Endothelial cell of umbilical vein (primary cell): ENCODE data around the gene KMT5B. TPM values are rescaled to one million over a fixed set of nuclear protein-coding genes. Genes with fewer than 3 reads are reported as not detected.

Experiments
- BruUV-seq: library from RNA; stranded (reverse); fragments of 400-500 nt; replicated peaks from 2 replicates; lab custom pipeline; 2021; lab: Mats Ljungman, UMichigan
- CTCF ChIA-PET: fragments of 300-600, 350-600 bp; sonication (Branson Sonifier 250); formaldehyde crosslinking; loops from one replicate; lab custom pipeline; 2021; ENCODE audit warnings: antibody characterized with exemption, inconsistent platforms; lab: Charles Lee
- POLR2A ChIA-PET: fragments of 300-600, 350-600 bp; sonication (Branson Sonifier 250); formaldehyde crosslinking; loops from one replicate; lab custom pipeline; 2021; ENCODE audit warnings: antibody characterized with exemption, inconsistent platforms; lab: Charles Lee
- DNase-seq: peaks from one replicate; pipeline ENCODE4 v3.0.0-alpha.2; 2011; ENCODE audit warnings: low read depth, low spot score
- FAIRE-seq: peaks from 2 replicates; lab custom pipeline; 2011; peaks lifted over from hg19 to GRCh38; lab: Jason Lieb, UNC
- H2AFZ ChIP-seq: 2 replicates; pipeline ENCODE4 v1.6.0; 2012; ENCODE audit warnings: low read depth, low read length, control low read depth, inconsistent platforms
- H3K27ac ChIP-seq: 2 replicates; pipeline ENCODE4 v1.5.1; 2011; ENCODE audit warnings: low read depth, mild to moderate bottlenecking, control low read depth, low read length, moderate library complexity; ENCODE audit not compliant: insufficient read depth
- H3K27me3 ChIP-seq, 2 experiments: 2 replicates each; pipeline versions ENCODE4 v1.6.0 to v1.6.1; 2011; ENCODE audit warnings: low read length in 2 of 2, mixed read lengths in 1 of 2; ENCODE audit not compliant: control insufficient read depth in 2 of 2, insufficient read depth in 2 of 2
- H3K36me3 ChIP-seq, 2 experiments: 2 replicates in 1 of 2; 3 replicates in 1 of 2; pipeline ENCODE4 v1.5.1; 2011; ENCODE audit warnings: low read length in 2 of 2, mild to moderate bottlenecking in 1 of 2, moderate library complexity in 1 of 2; ENCODE audit not compliant: control insufficient read depth in 2 of 2, insufficient read depth in 2 of 2; ENCODE audit errors: extremely low read depth in 1 of 2
- H3K4me1 ChIP-seq: 3 replicates; pipeline ENCODE4 v1.5.1; 2011; ENCODE audit warnings: mild to moderate bottlenecking, low read length; ENCODE audit not compliant: control insufficient read depth, insufficient read depth; ENCODE audit errors: extremely low read depth
- H3K4me2 ChIP-seq: 2 replicates; pipeline ENCODE4 v1.6.1; 2011; ENCODE audit warnings: low read length, control low read depth, mixed read lengths; ENCODE audit not compliant: insufficient read depth
- H3K4me3 ChIP-seq, 3 experiments: fragments of 200-600 bp in 1 of 3; sonication (generic), shearing (Covaris generic) in 1 of 3; replicated peaks in 1 of 3; 2 replicates each; pipeline ENCODE4 v1.5.1; 2011 to 2016; ENCODE audit warnings: control low read depth in 3 of 3, low read length in 3 of 3, mild to moderate bottlenecking in 2 of 3, inconsistent platforms in 1 of 3, low read depth in 1 of 3, moderate library complexity in 1 of 3; ENCODE audit not compliant: insufficient read depth in 1 of 3
- H3K79me2 ChIP-seq: 2 replicates; pipeline ENCODE4 v1.6.0; 2012; ENCODE audit warnings: low read length, inconsistent platforms; ENCODE audit not compliant: control insufficient read depth, insufficient read depth
- H3K9ac ChIP-seq: replicated peaks from 2 replicates; pipeline ENCODE3; 2011; ENCODE audit warnings: low read length, control low read depth; ENCODE audit not compliant: insufficient read depth; ENCODE audit errors: extremely low read depth
- H3K9me1 ChIP-seq: replicated peaks from 3 replicates; pipeline ENCODE4 v1.6.0; 2011; ENCODE audit warnings: mild to moderate bottlenecking, low read length; ENCODE audit not compliant: control insufficient read depth, insufficient read depth; ENCODE audit errors: extremely low read depth
- H3K9me3 ChIP-seq: replicated peaks from 2 replicates; pipeline ENCODE4 v1.5.1; 2012; ENCODE audit warnings: low read length, inconsistent platforms; ENCODE audit not compliant: control insufficient read depth, insufficient read depth
- H4K20me1 ChIP-seq: replicated peaks from 2 replicates; pipeline ENCODE3; 2011; ENCODE audit warnings: mild to moderate bottlenecking, low read length; ENCODE audit not compliant: control insufficient read depth, insufficient read depth; ENCODE audit errors: extremely low read depth
- EZH2 ChIP-seq: IDR thresholded peaks from 2 replicates; pipeline ENCODE4 v1.6.1; 2012; ENCODE audit warnings: borderline replicate concordance, low read depth, mild to moderate bottlenecking, moderate library complexity, low read length, inconsistent platforms; ENCODE audit not compliant: severe bottlenecking
- FOS ChIP-seq: IDR thresholded peaks from 2 replicates; pipeline ENCODE4 v1.6.1; 2011; ENCODE audit warnings: mild to moderate bottlenecking, low read length, moderate library complexity, borderline replicate concordance; ENCODE audit not compliant: insufficient read depth
- JUN ChIP-seq: IDR thresholded peaks from 2 replicates; pipeline ENCODE4 v1.6.1; 2011; ENCODE audit warnings: borderline replicate concordance, low read depth; ENCODE audit not compliant: insufficient read length, insufficient read depth
- MYC ChIP-seq: IDR thresholded peaks from one replicate; pipeline ENCODE4 v1.6.1; 2011; ENCODE audit warnings: mild to moderate bottlenecking, low read depth, low read length
- POLR2AphosphoS5 ChIP-seq: IDR thresholded peaks from 2 replicates; pipeline ENCODE4 v1.6.1; 2012; ENCODE audit warnings: low read depth, mild to moderate bottlenecking, control low read depth, low read length, moderate library complexity; ENCODE audit not compliant: insufficient read depth
- dilution Hi-C: fragments of 300-500 bp; cut with MboI; formaldehyde crosslinking; loops from one replicate; pipeline ENCODE4 v1.15.0; 2019; ENCODE audit warnings: low sequenced_read_pairs; ENCODE audit not compliant: extremely low pct_ligation_motif_present
- intact Hi-C: fragments of 100-400 bp; cut with micrococcal nuclease; formaldehyde crosslinking; loops from one replicate; pipeline ENCODE4 v1.10.0; 2022
- polyA plus RNA-seq, 4 experiments: library from polyadenylated mRNA; depleted of rRNA in 3 of 4; stranded (reverse) in 3 of 4; unstranded in 1 of 4; fragments of >200 nt; gene quantifications; 2 replicates each; pipeline versions ENCODE4 v1.2.1 to v1.2.3, GENCODE V29; 2011 to 2012; ENCODE audit warnings: missing spikeins in 1 of 4
- total RNA-seq: library from RNA; stranded (reverse); gene quantifications from 2 replicates; pipeline ENCODE4 v1.2.3, GENCODE V29; 2021
- TF ChIP-seq, protein P1 (sequence below), 2 donors: IDR thresholded peaks; 1 replicate in 1 of 2; 2 replicates in 1 of 2; pipeline ENCODE4 v1.5.1; 2011; ENCODE audit warnings: low read length in 2 of 2, mild to moderate bottlenecking in 2 of 2, moderate library complexity in 2 of 2, control low read depth in 1 of 2, inconsistent platforms in 1 of 2, low read depth in 1 of 2; ENCODE audit not compliant: insufficient read depth in 1 of 2; ENCODE audit errors: extremely low read depth in 1 of 2
- TF ChIP-seq, protein P2 (sequence below): IDR thresholded peaks from 2 replicates; pipeline ENCODE4 v1.6.1; 2011; ENCODE audit not compliant: insufficient read depth, insufficient read length

KMT5B gene
- total and polyA plus RNA-seq, 2 donors (not counting 3 experiments of a cell fraction or from before 2014, with no cell fraction given), result 10.1 to 36.3 TPM

DNA sequence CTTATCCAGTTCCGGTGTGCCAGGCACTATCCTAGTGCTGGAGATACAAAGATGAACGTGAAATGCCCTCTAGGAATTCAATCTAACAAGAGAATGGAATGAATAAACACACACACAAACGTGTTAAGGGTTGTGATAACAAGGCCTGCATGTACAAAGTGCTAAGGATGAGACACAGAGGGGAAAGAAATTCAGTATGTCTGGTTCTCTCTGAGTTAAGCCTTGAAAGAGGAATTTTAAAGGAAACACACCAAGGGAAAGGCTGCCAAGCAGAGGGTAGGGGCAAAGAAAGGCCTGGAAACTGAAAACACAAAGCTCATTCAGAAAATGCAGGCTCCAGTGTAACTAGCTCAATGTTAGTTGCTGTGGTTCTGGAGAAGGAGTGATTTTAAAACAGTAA is 96.1 kb downstream of the KMT5B start:
- no peak overlapping the region for H3K4me3 ChIP-seq
- H3K9me1 ChIP-seq, result no peaks in the 10 kb centered on the region
- intact Hi-C loops, result no loop called here
- ChIA-PET CTCF (interaction anchor here (1.6 to 2.6 kb wide), 3 partner anchors 9 to 20 kb away, joined by 3 to 7 read pairs (median 6); no protein-coding TSS in a partner anchor), POLR2A (no interaction called here)
- H3K79me2 ChIP-seq, result peaks cover 10% of the 10 kb centered on the region
- H3K9ac ChIP-seq, result no peak overlapping the region
- FAIRE-seq, result no peak
- no peaks in the 10 kb centered on the region for H3K27me3 ChIP-seq
- H2AFZ ChIP-seq, result no peak overlapping the region
- no peaks in the 10 kb centered on the region for H3K36me3 ChIP-seq
- no peaks in the 10 kb centered on the region for H3K9me3 ChIP-seq
- dilution Hi-C loops, result no loop called here
- H3K4me2 ChIP-seq, result no peak overlapping the region
- no peaks in the 10 kb centered on the region for H4K20me1 ChIP-seq
- no peak for TF ChIP-seq MYC
- no peak for TF ChIP-seq FOS
- TF ChIP-seq, protein P1, sequence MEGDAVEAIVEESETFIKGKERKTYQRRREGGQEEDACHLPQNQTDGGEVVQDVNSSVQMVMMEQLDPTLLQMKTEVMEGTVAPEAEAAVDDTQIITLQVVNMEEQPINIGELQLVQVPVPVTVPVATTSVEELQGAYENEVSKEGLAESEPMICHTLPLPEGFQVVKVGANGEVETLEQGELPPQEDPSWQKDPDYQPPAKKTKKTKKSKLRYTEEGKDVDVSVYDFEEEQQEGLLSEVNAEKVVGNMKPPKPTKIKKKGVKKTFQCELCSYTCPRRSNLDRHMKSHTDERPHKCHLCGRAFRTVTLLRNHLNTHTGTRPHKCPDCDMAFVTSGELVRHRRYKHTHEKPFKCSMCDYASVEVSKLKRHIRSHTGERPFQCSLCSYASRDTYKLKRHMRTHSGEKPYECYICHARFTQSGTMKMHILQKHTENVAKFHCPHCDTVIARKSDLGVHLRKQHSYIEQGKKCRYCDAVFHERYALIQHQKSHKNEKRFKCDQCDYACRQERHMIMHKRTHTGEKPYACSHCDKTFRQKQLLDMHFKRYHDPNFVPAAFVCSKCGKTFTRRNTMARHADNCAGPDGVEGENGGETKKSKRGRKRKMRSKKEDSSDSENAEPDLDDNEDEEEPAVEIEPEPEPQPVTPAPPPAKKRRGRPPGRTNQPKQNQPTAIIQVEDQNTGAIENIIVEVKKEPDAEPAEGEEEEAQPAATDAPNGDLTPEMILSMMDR (IDR thresholded peaks at IDR 0.05; ENCODE audit: extremely low read depth in 1 of 2, insufficient read depth in 1 of 2, low read depth in 1 of 2, low read length in 2 of 2), result no peak
- TF ChIP-seq EZH2, result no peak
- TF ChIP-seq POLR2AphosphoS5, result no peak
- BruUV-seq, result no TSS peak
- H3K4me1 ChIP-seq, result peaks cover 4% of the 10 kb centered on the region
- H3K27ac ChIP-seq, result no peak overlapping the region
- DNase-seq, result no peak

DNA sequence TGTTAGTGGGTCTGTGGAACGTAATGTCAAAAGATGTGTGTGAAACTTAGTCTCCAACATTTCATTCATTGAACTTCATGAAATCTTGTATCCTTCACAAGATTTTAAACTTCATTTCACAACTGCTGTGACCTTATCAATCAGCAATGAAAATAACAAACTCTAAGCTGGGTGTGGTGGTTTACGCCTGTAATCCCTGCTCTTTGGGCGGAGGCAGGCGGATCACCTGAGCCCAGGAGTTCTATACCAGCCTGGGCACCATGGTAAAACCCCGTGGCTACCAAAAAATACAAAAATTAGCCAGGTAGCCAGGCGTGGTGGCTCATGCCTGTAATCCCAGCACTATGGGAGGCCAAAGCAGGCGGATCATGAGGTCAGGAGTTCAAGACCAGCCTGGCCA is 97.0 kb downstream of the KMT5B start:
- H4K20me1 ChIP-seq, result no peaks in the 10 kb centered on the region
- no peak overlapping the region for H3K4me2 ChIP-seq
- H3K36me3 ChIP-seq, result no peaks in the 10 kb centered on the region
- CTCF ChIA-PET, result interaction anchor here (1.6 kb wide), 1 partner anchor 19 kb away, joined by 3 read pairs; no protein-coding TSS in a partner anchor
- no peaks in the 10 kb centered on the region for H3K9me3 ChIP-seq
- TF ChIP-seq JUN, result no peak
- no peak for TF ChIP-seq FOS
- TF ChIP-seq, protein P2, sequence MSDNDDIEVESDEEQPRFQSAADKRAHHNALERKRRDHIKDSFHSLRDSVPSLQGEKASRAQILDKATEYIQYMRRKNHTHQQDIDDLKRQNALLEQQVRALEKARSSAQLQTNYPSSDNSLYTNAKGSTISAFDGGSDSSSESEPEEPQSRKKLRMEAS, result no peak
- no peak overlapping the region for H2AFZ ChIP-seq
- DNase-seq, result no peak
- H3K9ac ChIP-seq, result no peak overlapping the region
- intact Hi-C loops (no loop called here), dilution Hi-C loops (no loop called here)
- H3K4me1 ChIP-seq, result no peaks in the 10 kb centered on the region
- peaks cover 10% of the 10 kb centered on the region for H3K79me2 ChIP-seq
- no peaks in the 10 kb centered on the region for H3K9me1 ChIP-seq
- no peak for FAIRE-seq
- POLR2A ChIA-PET, result no interaction called here
- no peaks in the 10 kb centered on the region for H3K27me3 ChIP-seq
- H3K4me3 ChIP-seq, result no peak overlapping the region
- BruUV-seq, result no TSS peak
- H3K27ac ChIP-seq, result no peak overlapping the region
